Measurements from ENCODE around the gene HOXA2.

DNA sequence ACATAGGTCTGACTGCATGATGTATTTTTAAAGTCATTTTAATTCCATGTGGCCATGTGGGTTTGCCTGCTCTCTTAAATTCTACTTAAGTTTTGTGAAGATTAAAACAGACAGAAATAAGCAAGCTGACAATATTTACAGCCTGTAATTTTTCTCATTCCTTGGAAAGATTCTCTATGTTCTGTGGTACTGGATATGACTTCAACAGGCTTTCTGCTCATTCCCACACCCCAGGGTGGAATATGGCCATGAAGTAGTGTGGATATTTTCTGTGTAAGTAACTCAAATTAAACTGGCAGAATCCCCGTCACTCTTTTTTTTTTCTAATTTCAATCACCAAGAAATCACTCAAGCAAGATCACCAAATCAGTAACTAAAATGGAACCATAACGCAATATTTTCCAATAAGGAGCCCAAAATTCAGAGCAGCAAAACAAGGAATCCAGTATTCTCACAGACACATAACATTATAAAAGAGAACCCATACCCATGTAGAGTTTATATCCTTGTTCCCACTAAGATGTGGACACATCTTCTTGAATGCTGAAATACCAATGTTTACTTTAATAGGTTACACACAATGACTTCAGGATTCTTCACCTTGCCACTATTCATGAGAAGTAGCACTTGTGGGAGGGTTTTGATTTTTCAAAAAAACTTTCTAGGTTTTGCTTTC, 35.3 kb upstream of the HOXA2 start:
- no peak for TF ChIP-seq CTCF (tag by site-specific recombination; IDR thresholded peaks at IDR 0.05)
- TF ChIP-seq ZNF24 (tag by site-specific recombination; IDR thresholded peaks at IDR 0.05) = no peak
- no peak for TF ChIP-seq SETDB1 (IDR thresholded peaks at IDR 0.05; ENCODE audit: insufficient read length, low read length)
- no peak for TF ChIP-seq TCF7L2 (IDR thresholded peaks at IDR 0.05; ENCODE audit: borderline replicate concordance, low read depth, low read length)
- no peak for TF ChIP-seq MZF1 (tag by site-specific recombination; IDR thresholded peaks at IDR 0.05; ENCODE audit: borderline replicate concordance)
- no peak for TF ChIP-seq ZNF391 (tag by site-specific recombination; IDR thresholded peaks at IDR 0.05; ENCODE audit: borderline replicate concordance, low read depth)
- no peak for TF ChIP-seq ZNF571 (tag by site-specific recombination; IDR thresholded peaks at IDR 0.05)
- no peak for TF ChIP-seq ZNF785 (tag by site-specific recombination; IDR thresholded peaks at IDR 0.05)
- TF ChIP-seq ZNF555 (tag by site-specific recombination; conservative IDR thresholded peaks at IDR 0.05) = no peak
- no peak for TF ChIP-seq ZNF341 (tag by site-specific recombination; IDR thresholded peaks at IDR 0.05; ENCODE audit: low read depth)
- TF ChIP-seq GLI2 (tag by site-specific recombination; IDR thresholded peaks at IDR 0.05; ENCODE audit: borderline replicate concordance, low read depth) = no peak
- TF ChIP-seq ZBTB10 (tag by site-specific recombination; IDR thresholded peaks at IDR 0.05) = no peak

Measured in HEK293 (cell line).